Right renal pelvis (tissue), 4 donors: ENCODE data around the gene CCR8. TPM values are rescaled to one million over a fixed set of nuclear protein-coding genes. Genes with fewer than 3 reads are reported as not detected.
"Not testable (repeated sequence)": the region's sequence is repeated elsewhere in the genome, so short reads cannot be mapped to it uniquely, and the experiment has no call there.

Experiments used
- DNase-seq, 4 donors: peaks; one replicate each; pipeline ENCODE4 v3.0.0-alpha.2; 2013; ENCODE audit warnings: low read depth in 4 of 4, low spot score in 3 of 4, missing footprints in 1 of 4
- polyA plus RNA-seq, 4 donors: library from polyadenylated mRNA; unstranded; fragments of 120-200 nt; gene quantifications; one replicate each; pipeline ENCODE4 v1.2.1, GENCODE V29; 2013; ENCODE audit not compliant: insufficient read length in 4 of 4

Gene CCR8
- polyA plus RNA-seq, 4 donors, result not detected

- no peak for DNase-seq
Observed at GRCh38 chr3:39313289-39313688, 16.2 kb upstream of the CCR8 start.

GRCh38 chr3:39315420-39315819 lies 14.1 kb upstream of the CCR8 start:
- DNase-seq, result no peak

- DNase-seq, result no peak
Observed at GRCh38 chr3:39317571-39318169, 11.8 kb upstream of the CCR8 start.

- DNase-seq, result no peak
Observed at GRCh38 chr3:39318301-39318700, 11.2 kb upstream of the CCR8 start.

GRCh38 chr3:39319249-39319648 lies 10.3 kb upstream of the CCR8 start:
- DNase-seq, result no peak

GRCh38 chr3:39321574-39321983 lies 7.9 kb upstream of the CCR8 start:
- DNase-seq, result not testable (repeated sequence)

- not testable (repeated sequence) for DNase-seq
Observed at GRCh38 chr3:39322209-39322715, 7.2 kb upstream of the CCR8 start.

- DNase-seq, result no peak
Observed at GRCh38 chr3:39322936-39323335, 6.6 kb upstream of the CCR8 start.

GRCh38 chr3:39323494-39323893 lies 6.0 kb upstream of the CCR8 start:
- no peak for DNase-seq

- no peak for DNase-seq
Observed at GRCh38 chr3:39325236-39325635, 4.3 kb upstream of the CCR8 start.

GRCh38 chr3:39327053-39327745 lies 2.3 kb upstream of the CCR8 start:
- DNase-seq, result no peak

GRCh38 chr3:39327746-39328349 lies 1.7 kb upstream of the CCR8 start:
- DNase-seq, result no peak

GRCh38 chr3:39330824-39331223 lies 1.3 kb downstream of the CCR8 start:
- no peak for DNase-seq

- DNase-seq, result no peak
Observed at GRCh38 chr3:39332525-39332924, 3.0 kb downstream of the CCR8 start.

- DNase-seq, result no peak
Observed at GRCh38 chr3:39333607-39334006, 4.1 kb downstream of the CCR8 start.

GRCh38 chr3:39334205-39334604 lies 4.7 kb downstream of the CCR8 start:
- DNase-seq, result no peak

GRCh38 chr3:39338201-39338600 lies 8.7 kb downstream of the CCR8 start:
- no peak for DNase-seq

GRCh38 chr3:39339086-39339485 lies 9.6 kb downstream of the CCR8 start:
- no peak for DNase-seq

- no peak for DNase-seq
Observed at GRCh38 chr3:39343076-39343717, 13.7 kb downstream of the CCR8 start.

- no peak for DNase-seq
Observed at GRCh38 chr3:39343760-39344159, 14.3 kb downstream of the CCR8 start.

- DNase-seq, result no peak
Observed at GRCh38 chr3:39344746-39345344, 15.3 kb downstream of the CCR8 start.
